ENCODE data around the gene COQ8B. TPM values are rescaled to one million over a fixed set of nuclear protein-coding genes. Genes with fewer than 3 reads are reported as not detected.

COQ8B gene
- total and polyA plus RNA-seq, 2 donors from 2014 or later: 45.8 to 55.3 TPM

GRCh38 chr19:40717325-40717879, 716 bp upstream of the COQ8B start:
- no peak for TF ChIP-seq CTCF (IDR thresholded peaks at IDR 0.05; ENCODE audit: borderline replicate concordance, extremely low read depth, insufficient read depth)
- Histone ChIP-seq H3K4me3 (ENCODE audit: low read length in 3 of 3) (peak overlapping the region; percentile 82 to 99 (median 83)), H3K4me1 (ENCODE audit: control insufficient read depth in 2 of 3, insufficient read depth in 2 of 3, low read depth in 1 of 3, low read length in 3 of 3) (peaks cover 3 to 41% (median 19%) of the 10 kb centered on the region in 3 donors), H3K27ac (ENCODE audit: low read depth in 2 of 2, low read length in 2 of 2) (peak overlapping the region; percentile 95 to 98), H3K9ac (ENCODE audit: low read length in 3 of 3) (peak overlapping the region; percentile 77 to 99 (median 82)), H3K9me3 (ENCODE audit: control insufficient read depth in 2 of 3, insufficient read depth in 1 of 3, low read length in 3 of 3) (no peaks in the 10 kb centered on the region), H3K36me3 (ENCODE audit: control insufficient read depth in 2 of 3, insufficient read depth in 3 of 3, low read length in 3 of 3) (peaks cover 0 to 3% (median 2%) of the 10 kb centered on the region in 3 donors), H3K27me3 (ENCODE audit: control insufficient read depth, insufficient read depth, low read length) (no peaks in the 10 kb centered on the region)
- DNase-seq (peak in 2 of 5 donors; percentile 12 to 14), FAIRE-seq (no peak)
- intact Hi-C loops (cut with DNase I): no loop called here

- no peak for TF ChIP-seq CTCF (IDR thresholded peaks at IDR 0.05; ENCODE audit: borderline replicate concordance, extremely low read depth, insufficient read depth)
- no peaks in the 10 kb centered on the region for H3K9me3 ChIP-seq (ENCODE audit: control insufficient read depth in 2 of 3, insufficient read depth in 1 of 3, low read length in 3 of 3)
- peak overlapping the region; percentile 77 to 99 (median 88) for H3K4me3 ChIP-seq (ENCODE audit: low read length in 3 of 3)
- peaks cover 3 to 35% (median 13%) of the 10 kb centered on the region in 3 donors for H3K4me1 ChIP-seq (ENCODE audit: control insufficient read depth in 2 of 3, insufficient read depth in 2 of 3, low read depth in 1 of 3, low read length in 3 of 3)
- peaks cover 0 to 3% (median 2%) of the 10 kb centered on the region in 3 donors for H3K36me3 ChIP-seq (ENCODE audit: control insufficient read depth in 2 of 3, insufficient read depth in 3 of 3, low read length in 3 of 3)
- intact Hi-C loops (cut with DNase I): no loop called here
- H3K9ac ChIP-seq (ENCODE audit: low read length in 3 of 3): peak overlapping the region; percentile 83 to 99 (median 84)
- DNase-seq (peak in 2 of 5 donors; percentile 33 to 83), FAIRE-seq (no peak)
- no peaks in the 10 kb centered on the region for H3K27me3 ChIP-seq (ENCODE audit: control insufficient read depth, insufficient read depth, low read length)
- H3K27ac ChIP-seq (ENCODE audit: low read depth in 2 of 2, low read length in 2 of 2): peak overlapping the region; percentile 96 to 98
Measured at GRCh38 chr19:40716031-40716481, 630 bp downstream of the COQ8B start.

GRCh38 chr19:40714441-40715299, 2.0 kb downstream of the COQ8B start:
- Histone ChIP-seq H3K4me3 (ENCODE audit: low read length in 3 of 3) (peak overlapping the region; percentile 73 to 99 (median 88)), H3K9ac (ENCODE audit: low read length in 3 of 3) (peak overlapping the region in 2 of 3 donors; percentile 57 to 99), H3K36me3 (ENCODE audit: control insufficient read depth in 2 of 3, insufficient read depth in 3 of 3, low read length in 3 of 3) (peaks cover 0 to 5% (median 2%) of the 10 kb centered on the region in 3 donors), H3K27ac (ENCODE audit: low read depth in 2 of 2, low read length in 2 of 2) (peak overlapping the region; percentile 96 to 98), H3K4me1 (ENCODE audit: control insufficient read depth in 2 of 3, insufficient read depth in 2 of 3, low read depth in 1 of 3, low read length in 3 of 3) (peaks cover 3 to 23% (median 13%) of the 10 kb centered on the region in 3 donors), H3K27me3 (ENCODE audit: control insufficient read depth, insufficient read depth, low read length) (no peaks in the 10 kb centered on the region), H3K9me3 (ENCODE audit: control insufficient read depth in 2 of 3, insufficient read depth in 1 of 3, low read length in 3 of 3) (no peaks in the 10 kb centered on the region)
- TF ChIP-seq CTCF (IDR thresholded peaks at IDR 0.05; ENCODE audit: borderline replicate concordance, extremely low read depth, insufficient read depth): no peak
- FAIRE-seq (no peak), DNase-seq (peak; percentile 97 to 98 (median 97))
- intact Hi-C loops (cut with DNase I): no loop called here
